ENCODE results near the gene STARD5.
"Not testable (repeated sequence)": the region's sequence is repeated elsewhere in the genome, so short reads cannot be mapped to it uniquely, and the experiment has no call there.

STARD5 gene, protein sequence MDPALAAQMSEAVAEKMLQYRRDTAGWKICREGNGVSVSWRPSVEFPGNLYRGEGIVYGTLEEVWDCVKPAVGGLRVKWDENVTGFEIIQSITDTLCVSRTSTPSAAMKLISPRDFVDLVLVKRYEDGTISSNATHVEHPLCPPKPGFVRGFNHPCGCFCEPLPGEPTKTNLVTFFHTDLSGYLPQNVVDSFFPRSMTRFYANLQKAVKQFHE

DNA sequence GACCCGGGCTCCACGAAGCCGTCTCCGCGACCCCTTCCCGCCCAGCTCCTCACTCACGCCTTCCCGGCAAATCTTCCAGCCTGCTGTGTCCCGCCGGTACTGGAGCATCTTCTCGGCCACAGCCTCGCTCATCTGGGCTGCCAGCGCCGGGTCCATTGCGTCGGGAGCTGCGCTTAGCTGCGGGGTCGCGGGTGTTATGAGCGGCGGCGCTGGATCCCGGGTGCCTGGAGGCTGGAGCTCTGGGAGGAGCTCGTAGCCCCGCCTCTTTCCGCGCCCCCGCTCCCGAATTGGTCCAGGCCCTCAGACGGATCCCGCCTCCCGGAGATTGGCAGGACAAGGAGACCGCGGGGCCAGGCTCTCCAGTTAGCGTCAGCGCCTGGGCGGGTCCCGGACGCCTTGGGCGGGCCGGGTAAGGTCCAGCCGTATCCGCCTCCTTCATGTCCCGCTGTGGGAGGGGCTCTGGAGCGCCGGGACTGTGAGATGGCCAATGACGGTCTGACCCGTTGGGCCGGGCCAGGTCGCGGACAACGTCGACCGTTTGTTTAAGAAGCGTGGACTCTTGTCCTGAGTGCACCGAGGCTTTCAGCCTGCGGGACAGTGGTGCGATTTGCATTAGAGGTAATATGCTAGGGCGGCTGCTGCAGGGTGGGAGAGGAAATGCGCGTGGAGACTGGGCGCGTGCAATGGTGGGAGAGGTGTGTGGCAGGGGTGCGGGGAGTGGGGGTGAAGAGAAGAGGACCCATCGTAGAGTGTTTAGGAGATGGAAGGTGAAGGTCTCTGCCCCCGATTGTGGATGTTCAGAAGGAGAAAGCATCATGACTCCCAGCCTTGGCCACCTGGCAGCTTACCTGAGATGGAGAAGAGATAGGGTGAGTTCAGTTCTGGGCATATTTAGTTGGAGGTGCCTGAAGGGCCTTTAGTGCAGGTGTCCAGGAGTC, at the start of gene STARD5:
TSS of gene STARD5 (minus strand) at position 198 of the 938 bp plus-strand sequence. CDS start at position 156, 42 bp downstream.
- DNase-seq: peak; percentile 94 to 95

DNA sequence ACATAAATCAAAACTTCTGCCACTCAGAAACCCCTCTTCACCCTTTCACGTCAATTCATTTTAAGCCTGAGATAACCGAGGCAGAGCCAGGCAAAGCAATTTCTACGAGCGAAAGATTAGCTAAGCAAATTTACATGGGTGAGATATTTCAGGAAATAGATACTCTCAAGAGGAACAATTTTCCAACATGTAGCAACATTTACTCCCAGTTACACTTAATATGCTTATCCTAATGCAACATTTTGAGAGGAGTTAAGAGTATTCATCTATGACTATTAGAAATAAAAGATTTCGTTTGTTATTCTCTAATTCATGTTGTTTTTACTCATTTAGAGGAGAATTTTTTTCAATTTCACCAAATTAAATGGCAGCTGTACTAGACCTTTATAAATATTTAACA, 49.2 kb upstream of the STARD5 start:
- DNase-seq: no peak

DNA sequence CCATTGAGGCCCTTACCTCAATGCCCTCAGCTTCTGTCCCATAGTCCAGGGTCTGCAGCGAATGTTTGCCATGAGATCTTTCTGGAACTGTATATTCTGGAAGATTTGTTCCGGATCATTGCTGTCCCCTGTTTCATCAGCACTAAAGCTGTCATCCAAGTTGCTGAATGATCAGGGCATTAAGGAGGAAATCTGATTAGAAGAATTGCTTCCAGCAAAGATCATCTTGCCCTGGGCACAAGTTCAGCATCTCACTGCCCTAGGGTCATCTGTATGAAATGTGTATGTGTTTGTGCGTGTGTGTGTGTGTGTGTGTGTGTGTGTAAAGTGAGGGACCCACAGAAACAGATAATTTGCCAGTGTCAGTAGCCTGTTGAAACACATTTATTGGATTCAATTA, 48.6 kb upstream of the STARD5 start:
- no peak for DNase-seq

DNA sequence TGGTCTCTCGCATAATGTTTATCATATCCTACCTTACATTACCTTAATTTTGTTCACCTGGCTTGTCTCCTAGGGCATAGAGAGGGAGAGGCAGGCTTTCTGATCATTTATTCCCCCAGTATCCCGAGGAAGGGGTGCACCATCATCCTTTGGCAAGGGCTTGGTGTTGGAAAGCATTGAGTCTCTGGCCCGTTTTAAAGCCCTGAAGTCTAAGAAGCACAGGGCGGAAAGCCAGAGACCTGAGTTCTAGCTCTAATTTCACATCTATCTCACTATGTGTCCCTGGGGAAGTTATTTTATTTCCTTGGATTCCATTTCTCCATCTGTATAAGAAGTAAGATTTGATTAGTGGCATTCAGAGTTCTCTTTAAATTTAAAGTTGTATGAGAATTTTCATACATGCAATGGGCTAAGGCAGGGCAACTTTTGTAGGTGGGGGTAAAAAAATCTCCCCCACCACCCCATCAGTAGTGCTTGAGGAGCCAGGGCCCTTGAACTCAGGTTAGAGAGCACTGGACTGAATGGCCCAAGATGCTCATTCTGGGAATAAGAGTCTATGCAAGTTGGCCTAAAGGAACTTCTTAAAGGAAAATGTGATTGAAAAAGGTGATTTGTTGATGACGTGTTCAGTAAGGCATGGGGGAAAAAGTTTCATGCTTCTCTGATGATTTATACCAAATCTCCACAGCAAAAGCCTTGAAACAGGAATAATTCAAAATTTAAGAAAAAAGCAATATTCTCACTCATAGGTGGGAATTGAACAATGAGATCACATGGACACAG, 40.0 kb upstream of the STARD5 start:
- DNase-seq: no peak

DNA sequence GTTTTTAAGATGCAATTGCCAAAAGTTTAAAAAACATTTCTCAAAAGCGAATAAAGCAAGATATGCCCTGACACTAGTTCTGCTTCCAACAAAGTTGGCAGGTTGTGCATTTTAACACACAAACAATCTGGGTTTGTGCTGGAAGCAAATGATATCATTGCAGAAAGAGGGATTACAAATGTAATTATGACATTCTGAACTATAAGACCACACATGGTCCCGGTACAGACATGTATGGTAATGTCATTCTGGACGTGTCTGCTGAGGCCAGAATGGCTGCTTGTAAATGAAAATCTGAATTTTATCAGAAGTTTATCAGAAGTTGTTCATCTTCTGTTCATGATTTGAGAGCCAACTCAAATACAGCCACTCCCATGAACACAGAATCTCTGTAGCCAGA, 39.3 kb upstream of the STARD5 start:
- no peak for DNase-seq

DNA sequence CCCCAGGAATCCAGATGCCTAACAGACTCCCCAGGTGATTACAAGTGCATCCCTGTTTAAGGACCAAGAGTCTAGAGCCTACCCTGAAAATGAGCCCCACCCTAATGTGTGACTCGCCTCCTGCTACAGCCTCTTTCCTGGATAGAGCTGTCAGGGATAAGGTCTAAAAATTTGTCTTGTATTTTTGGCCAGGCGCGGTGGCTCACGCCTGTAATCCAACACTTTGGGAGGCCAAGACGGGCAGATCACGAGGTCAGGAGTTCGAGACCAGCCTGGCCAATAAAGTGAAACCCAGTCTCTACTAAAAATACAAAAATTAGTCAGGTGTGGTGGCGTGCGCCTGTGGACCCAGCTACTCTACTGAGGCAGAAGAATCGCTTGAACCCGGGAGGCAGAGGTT, 38.8 kb upstream of the STARD5 start:
- no peak for DNase-seq

DNA sequence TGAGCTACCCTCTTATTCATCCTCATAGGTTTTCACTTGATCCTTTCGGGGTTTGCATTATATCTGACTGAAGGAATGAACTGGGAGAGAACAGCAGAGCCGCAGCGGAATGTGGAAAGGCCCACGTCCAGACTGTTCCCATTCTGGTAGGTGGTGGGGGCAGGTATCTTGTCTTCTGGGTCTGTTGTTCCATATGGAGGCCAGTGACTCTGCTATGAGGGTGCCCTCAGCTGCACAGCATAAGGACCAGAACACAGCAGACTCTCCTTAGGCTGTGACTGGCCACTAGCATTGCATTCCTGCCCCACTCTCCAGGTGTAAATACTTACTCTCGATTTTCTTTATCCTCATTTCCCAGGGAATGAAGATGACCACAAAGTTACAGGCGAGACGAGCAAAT, 38.0 kb upstream of the STARD5 start:
- DNase-seq: no peak

DNA sequence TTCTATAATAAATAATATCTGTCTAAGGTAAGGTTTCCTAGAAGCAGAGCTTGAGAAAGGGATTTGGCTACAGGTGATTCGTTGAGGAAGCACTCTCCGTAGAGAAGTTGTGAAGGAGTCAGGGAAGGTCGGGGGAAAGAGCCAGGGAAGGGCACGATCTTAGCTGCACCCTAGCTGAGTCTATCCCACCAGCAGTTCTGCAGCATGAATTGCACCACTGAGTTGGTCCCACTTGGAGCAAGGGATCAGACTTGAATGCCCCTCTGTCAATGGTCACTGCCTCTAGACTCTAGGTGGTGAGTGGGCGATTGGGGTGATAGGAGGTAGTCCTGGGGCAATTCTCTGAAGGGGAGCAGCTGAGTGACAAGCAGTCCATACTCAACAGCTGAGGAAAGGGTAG, 36.5 kb upstream of the STARD5 start:
- DNase-seq: no peak

DNA sequence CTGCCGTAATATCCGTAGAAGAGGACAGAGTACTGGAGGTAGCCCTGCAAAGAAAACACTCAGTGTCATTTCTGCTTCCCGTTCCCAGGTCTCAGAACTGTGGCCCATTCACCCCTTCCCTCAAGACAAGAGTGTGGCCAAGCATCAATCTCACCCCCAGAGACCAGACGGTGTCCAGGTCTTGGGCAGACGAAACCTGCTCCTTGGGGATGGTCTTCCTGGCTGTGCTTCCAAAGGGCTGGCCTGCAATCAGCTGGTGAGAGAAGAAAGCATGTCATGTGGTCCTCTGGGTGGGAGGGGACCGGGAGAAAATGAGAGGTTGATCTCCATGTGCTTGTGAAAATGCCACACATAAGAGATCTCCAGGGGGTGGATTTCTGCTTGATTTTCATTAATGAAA, 34.3 kb upstream of the STARD5 start:
- no peak for DNase-seq

DNA sequence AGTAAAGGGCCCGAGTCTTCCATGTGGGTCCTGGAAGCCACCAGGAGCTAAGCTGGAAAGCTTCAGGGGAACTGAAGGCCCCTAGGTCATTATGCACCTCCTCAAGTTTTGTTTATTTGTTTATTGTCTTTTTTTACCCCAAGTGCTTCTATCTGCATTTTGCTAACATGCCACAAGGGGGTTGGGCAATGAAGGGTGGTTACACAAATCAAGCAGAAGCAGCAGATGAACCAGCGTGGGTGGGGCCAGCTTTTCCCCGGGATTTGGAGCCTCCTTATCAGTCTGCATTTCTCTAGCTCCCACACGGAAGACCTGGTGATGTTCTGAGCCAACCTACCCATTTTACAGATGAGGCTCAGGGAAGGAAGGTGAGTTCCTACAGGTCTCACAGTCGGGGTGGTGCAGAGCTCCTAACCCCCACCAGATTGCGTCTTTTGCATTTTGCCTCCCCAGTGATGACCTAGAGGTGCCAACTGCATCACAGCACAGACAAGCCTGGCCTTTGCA, 33.3 kb upstream of the STARD5 start:
- DNase-seq: no peak

DNA sequence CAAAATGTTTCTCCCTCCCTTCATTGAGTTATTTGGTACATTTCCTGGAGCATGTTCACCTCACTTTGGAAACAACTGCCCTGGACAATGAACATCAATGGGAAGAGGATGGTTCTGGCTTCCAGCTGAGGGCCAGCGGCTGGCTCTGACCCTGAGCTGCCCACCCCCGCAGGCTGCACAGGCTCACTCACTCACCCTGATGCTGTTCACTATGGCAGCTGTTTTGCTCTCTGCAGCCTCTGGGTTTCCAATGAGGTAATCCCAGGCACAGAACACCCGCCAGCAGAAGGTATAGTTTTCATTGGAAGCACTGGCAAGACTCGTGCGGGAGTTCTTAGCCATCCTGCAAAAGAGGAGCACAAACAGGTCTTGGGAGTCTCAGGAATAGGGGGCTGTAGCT, 32.3 kb upstream of the STARD5 start:
- DNase-seq: no peak

DNA sequence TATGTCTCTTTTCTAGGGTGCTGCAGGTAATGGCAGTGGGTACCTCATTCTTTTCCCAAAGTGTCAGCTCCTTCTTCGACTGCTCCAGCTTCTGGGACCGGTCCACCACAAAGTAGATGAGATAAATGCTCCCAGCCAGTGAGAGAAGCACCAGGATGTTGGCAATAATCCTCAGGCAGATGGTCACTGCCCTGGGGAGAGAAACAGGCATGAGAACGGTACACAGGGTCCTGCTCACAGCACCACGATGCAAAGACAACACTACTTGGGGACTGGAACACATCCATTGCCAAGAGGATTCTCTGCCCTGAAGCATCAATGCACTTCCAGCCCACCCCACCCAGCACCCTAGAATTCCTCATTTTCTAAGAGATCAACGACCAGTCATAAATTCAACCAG, 27.7 kb upstream of the STARD5 start:
- no peak for DNase-seq

DNA sequence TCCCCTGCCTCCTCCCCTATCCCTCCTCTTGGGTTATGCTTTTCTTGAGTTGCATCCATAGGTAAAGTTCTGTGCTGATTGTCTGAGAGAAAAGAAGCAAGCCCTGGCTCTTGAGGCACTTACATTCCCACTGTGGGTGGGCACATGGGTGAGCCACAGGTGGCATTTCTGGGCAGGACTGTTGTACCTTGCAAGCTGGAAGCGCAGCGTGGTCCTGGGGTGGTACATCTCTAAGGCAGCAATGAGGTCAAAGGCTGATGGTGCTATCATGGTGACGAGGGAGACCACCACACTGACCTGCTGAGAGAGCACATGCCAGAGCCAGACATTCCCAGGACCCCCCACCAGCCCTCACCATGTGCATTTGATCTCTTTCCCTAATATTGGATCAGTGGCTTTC, 25.3 kb upstream of the STARD5 start:
- DNase-seq: no peak

DNA sequence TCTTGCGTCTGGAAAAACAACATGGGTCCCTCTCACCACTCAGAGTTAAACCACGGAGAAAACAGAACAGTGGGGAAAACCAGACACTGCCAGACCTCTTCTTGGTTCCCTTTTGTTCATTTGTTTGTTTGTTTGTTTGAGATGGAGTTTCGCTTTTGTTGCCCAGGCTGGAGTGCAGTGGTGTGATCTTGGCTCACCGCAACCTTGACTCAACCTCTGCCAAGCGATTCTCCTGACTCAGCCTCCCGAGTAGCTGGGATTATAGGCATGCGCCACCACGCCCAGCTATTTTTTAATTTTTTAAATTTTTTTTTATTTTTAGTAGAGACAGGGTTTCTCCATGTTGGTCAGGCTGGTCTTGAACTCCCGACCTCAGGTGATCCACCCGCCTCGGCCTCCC, 24.8 kb upstream of the STARD5 start:
- DNase-seq: not testable (repeated sequence)

DNA sequence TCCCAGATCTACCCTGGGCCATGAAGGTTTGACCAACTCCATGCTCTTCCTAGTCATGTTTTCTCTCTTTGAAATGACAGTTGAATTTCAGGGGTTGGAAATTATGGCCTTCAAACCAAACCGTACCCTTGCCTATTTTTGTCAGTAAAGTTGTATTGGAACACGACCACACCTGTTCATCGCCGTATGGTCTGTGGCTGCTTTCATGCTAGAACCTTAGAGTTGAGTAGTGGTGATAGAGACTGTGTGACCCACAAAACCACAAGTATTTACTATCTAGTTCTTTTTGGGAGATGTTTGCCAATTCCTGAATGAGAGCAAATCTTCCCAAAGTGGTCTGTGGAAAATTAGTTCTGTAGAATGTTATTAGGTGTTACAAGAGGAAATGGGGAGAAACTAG, 24.0 kb upstream of the STARD5 start:
- DNase-seq: no peak

DNA sequence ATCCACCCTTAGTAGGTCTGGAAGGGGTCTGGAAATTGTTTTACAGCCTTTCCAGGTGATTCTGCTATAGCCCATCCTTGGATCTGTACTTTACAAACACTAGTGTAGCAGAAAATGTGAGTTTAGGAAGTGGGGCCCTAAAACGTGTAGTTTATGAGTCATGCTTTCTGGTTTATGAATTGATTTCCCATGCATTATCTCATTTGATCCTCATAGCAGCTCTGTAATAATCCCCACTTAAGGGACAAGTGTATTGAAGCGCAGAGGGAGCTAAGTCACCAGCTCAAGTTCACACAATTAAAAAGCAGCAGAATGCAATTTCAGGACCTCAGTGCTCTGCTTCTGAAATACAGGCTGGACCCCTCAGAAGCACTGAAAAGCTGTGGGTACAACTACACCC, 22.7 kb upstream of the STARD5 start:
- no peak for DNase-seq

DNA sequence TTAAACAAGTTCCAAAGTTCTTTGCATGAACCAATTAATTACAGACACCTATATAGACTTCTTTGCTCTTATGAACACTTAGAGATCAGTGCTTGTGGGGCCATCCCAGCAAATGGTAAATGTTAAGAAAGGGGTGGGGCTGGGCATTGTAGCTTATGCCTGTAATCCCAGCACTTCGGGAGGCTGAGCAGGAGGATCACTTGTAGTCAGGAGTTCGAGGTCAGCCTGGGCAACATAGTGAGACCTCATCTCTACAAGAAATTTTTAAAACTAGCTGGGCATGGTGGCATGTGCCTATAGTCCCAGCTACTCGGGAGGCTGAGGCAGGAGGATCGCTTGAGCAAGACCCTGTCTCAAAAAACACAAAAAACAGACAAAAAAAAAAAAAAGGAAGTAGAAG, 19.4 kb upstream of the STARD5 start:
- no peak for DNase-seq

DNA sequence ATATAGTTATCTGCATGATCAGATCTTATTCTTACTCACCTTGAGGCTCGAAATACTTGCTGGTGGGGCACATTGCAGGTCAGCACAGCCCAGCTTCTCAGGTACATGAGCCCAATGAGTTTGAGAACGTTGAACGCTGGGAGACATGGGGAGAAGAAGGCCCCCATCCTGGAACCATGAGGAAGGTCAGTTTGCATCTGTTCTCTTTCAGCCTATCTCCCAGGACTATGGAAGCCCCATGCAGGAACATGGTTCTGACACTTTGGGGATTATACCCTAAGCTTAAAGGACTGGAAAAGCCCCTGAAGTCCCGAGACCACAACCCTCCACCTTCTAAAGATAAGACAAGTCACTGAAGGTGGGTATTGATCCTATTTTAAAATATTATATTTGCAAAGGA, 17.4 kb upstream of the STARD5 start:
- no peak for DNase-seq

DNA sequence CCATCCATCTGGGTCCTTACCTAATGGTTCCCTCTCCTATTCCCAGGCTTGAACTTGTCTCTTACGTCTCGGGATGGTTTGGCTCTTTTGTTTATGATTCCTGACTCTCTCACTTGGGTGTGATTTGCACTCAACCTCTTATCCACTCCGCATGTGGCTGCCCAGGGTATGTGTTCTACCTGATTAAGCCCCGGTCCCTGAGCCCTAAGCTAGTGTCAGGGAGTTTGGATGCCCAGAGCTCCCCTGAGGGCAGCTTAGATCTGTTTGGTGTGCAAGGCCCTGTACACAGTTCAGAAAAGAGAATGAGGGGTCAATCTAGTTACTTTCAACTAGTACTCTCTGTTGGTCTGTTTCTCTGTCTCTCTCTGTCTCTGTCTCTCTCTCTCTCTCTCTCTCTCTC, 15.9 kb upstream of the STARD5 start:
- DNase-seq: no peak

DNA sequence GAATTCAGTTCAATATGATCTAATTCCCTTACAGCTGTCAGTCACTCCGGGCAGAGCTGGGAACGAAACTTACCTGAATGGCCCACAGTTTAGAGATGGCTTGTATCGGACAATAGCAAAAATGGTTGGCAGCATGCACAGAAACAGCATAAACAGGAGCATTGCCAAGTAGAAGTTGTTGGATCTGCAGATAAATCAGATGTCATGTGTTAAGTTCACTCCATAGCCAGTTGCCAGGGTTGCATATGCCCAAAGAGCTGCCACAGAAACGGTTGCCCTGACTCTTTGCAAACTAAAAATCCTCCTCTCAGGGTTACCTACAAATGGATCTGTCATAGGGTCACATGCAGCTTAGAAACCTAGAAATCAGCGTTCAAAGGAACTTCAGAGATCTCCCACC, 15.4 kb upstream of the STARD5 start:
- DNase-seq: no peak

DNA sequence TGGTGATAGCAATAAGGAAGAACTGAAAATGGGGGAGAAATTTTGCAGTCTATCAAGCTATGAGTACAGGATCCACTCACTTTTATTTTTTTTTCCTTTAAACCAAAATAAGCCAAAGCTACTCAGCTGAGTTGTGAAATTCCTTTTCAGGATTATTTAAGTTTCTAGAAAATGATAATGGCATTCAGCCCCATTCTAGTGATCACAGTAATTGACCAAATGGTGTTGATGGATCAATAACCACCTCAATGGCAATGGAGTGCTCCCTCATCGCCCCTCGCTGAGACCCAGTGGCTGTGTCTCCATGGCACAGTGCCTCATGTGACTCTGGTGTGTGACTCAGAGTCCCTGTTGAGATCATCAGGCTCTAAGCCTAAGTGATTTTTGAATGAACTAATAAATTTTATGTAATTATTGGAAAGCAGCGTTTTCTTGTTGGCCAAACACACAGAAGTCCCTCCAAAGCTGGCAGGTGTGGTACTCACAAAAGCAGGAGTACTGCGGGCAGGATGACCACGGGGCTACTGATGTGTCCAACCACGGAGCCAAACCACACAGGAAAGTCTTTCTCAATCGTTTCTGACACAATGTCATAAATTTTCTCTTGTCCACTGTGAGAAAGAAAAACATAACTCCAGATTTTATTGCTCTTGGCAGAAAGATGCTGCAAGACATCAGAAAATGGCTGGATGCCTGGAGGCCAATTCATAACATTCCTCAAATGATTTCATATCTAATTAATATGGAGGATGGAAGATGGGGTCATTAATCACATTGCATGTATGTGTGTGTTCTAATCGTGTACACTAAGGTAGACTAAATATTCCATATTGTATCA, 14.4 kb upstream of the STARD5 start:
- no peak for DNase-seq

DNA sequence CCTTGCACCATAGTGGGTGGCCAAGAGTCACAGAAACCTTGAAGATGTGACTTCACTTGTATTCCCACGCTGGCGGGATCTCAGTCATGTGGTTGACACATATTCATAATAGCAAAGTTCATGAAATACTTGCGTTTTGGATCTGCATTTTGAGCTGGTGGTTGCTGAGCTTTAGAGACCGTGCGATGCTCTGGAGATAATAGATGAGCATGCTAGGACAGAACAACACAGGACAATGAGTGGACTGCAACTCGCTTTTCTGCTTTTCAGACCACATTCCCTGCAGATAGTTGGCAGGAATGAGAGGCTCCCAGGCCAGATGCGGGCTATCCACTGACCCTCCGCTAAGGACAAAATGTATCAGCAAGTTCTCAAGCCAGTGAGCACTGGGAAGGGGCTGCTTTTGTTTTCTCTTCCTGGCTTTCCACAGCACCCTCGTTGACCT, 13.8 kb upstream of the STARD5 start:
- no peak for DNase-seq

DNA sequence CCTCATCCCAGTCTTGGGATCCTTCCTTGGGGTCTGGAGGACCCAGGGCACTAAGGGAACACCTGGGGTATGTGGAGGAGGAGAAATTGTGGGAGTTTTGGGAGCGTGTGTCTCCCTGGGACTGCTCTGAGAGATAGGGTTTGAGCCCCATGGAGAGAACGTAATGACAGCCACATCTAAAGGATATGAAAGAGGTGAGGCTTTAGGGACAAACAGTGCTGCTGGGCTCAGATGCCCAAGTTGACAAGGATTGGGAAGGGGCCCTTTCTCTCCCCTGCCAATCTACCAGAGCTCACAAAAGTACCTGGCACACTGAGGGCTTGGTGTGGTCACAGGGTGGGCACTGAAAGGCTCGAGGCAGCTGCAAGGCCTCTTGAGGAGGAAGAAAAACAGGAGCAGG, 13.3 kb upstream of the STARD5 start:
- DNase-seq: no peak

Data from Kasumi-1 (cell line).